ENCODE results near the gene ARHGEF37.

Gene ARHGEF37

GRCh38 chr5:149550594-149551226, 30.6 kb upstream of the ARHGEF37 start:
- H4K20me1 ChIP-seq (ENCODE audit: insufficient read depth, low read length) = peaks cover 20% of the 10 kb centered on the region
- no peaks in the 10 kb centered on the region for H3K9me3 ChIP-seq (ENCODE audit: insufficient read depth, low read length)
- peak overlapping the region; percentile 89 for H3K4me2 ChIP-seq (ENCODE audit: low read length)
- H3K79me2 ChIP-seq (ENCODE audit: low read length) = peaks cover 55% of the 10 kb centered on the region
- H3K9ac ChIP-seq (ENCODE audit: low read length) = peak overlapping the region; percentile 99
- no peaks in the 10 kb centered on the region for H3K27me3 ChIP-seq (ENCODE audit: low read depth, low read length)
- peak overlapping the region; percentile 99 for H3K4me3 ChIP-seq (ENCODE audit: low read length)
- H3K36me3 ChIP-seq (replicated peaks; ENCODE audit: low read depth, low read length) = peaks cover 23% of the 10 kb centered on the region
- H3K4me1 ChIP-seq (ENCODE audit: low read length) = peaks cover 9% of the 10 kb centered on the region
- TF ChIP-seq CTCF (IDR thresholded peaks at IDR 0.05; ENCODE audit: low read depth, low read length) (no peak), EZH2phosphoT487 (IDR thresholded peaks at IDR 0.05; ENCODE audit: low read depth) (no peak)
- H2AFZ ChIP-seq (ENCODE audit: low read depth, low read length) = no peak overlapping the region; the same call in 1 of the 2 replicates
- peak overlapping the region; percentile 70 for H3K27ac ChIP-seq (ENCODE audit: low read length)

- Histone ChIP-seq H3K4me1 (ENCODE audit: low read length) (peaks cover 9% of the 10 kb centered on the region), H4K20me1 (ENCODE audit: insufficient read depth, low read length) (peaks cover 20% of the 10 kb centered on the region), H3K36me3 (replicated peaks; ENCODE audit: low read depth, low read length) (peaks cover 23% of the 10 kb centered on the region), H3K27ac (ENCODE audit: low read length) (peak within 1 kb of the TSS; percentile 76), H3K9ac (ENCODE audit: low read length) (peak within 1 kb of the TSS; percentile 99), H3K4me2 (ENCODE audit: low read length) (peak within 1 kb of the TSS; percentile 89), H3K79me2 (ENCODE audit: low read length) (peaks cover 48% of the 10 kb centered on the region), H2AFZ (ENCODE audit: low read depth, low read length) (peak within 1 kb of the TSS; percentile 86), H3K27me3 (ENCODE audit: low read depth, low read length) (no peaks in the 10 kb centered on the region), H3K4me3 (ENCODE audit: low read length) (peak within 1 kb of the TSS; percentile 99), H3K9me3 (ENCODE audit: insufficient read depth, low read length) (no peaks in the 10 kb centered on the region)
- TF ChIP-seq EZH2phosphoT487 (IDR thresholded peaks at IDR 0.05; ENCODE audit: low read depth) (no peak), CTCF (IDR thresholded peaks at IDR 0.05; ENCODE audit: low read depth, low read length) (peak; percentile 50)
Measured at GRCh38 chr5:149551227-149552037, 29.9 kb upstream of the ARHGEF37 start, which contains the start of gene CSNK1A1. CSNK1A1 (minus strand) TSS chr5:149551439; CDS start chr5:149550964, 475 bp downstream.

- Histone ChIP-seq H3K4me1 (ENCODE audit: low read length) (peaks cover 9% of the 10 kb centered on the region), H3K79me2 (ENCODE audit: low read length) (peaks cover 42% of the 10 kb centered on the region), H3K27me3 (ENCODE audit: low read depth, low read length) (no peaks in the 10 kb centered on the region), H4K20me1 (ENCODE audit: insufficient read depth, low read length) (peaks cover 16% of the 10 kb centered on the region), H3K27ac (ENCODE audit: low read length) (peak overlapping the region; percentile 76), H2AFZ (ENCODE audit: low read depth, low read length) (peak overlapping the region; percentile 86; the same call in 1 of the 2 replicates), H3K4me3 (ENCODE audit: low read length) (peak overlapping the region; percentile 99), H3K9me3 (ENCODE audit: insufficient read depth, low read length) (no peaks in the 10 kb centered on the region), H3K4me2 (ENCODE audit: low read length) (peak overlapping the region; percentile 75), H3K9ac (ENCODE audit: low read length) (peak overlapping the region; percentile 83), H3K36me3 (replicated peaks; ENCODE audit: low read depth, low read length) (peaks cover 18% of the 10 kb centered on the region)
- TF ChIP-seq CTCF (IDR thresholded peaks at IDR 0.05; ENCODE audit: low read depth, low read length) = no peak
- TF ChIP-seq EZH2phosphoT487 (IDR thresholded peaks at IDR 0.05; ENCODE audit: low read depth) = no peak
Measured at GRCh38 chr5:149552038-149552494, 29.2 kb upstream of the ARHGEF37 start.
